GM12878 (cell line): ENCODE measurements around the gene ENDOU. TPM values are rescaled to one million over a fixed set of nuclear protein-coding genes. Genes with fewer than 3 reads are reported as not detected.

Experiments
- ATAC-seq: fragments of 200-7000 bp; cut with Tn5 transposase; 3 replicates; pipeline ENCODE4 v1.9.1; 2020; ENCODE audit warnings: mild to moderate bottlenecking, moderate library complexity
- BruUV-seq: library from RNA; stranded (reverse); fragments of 400-500 nt; replicated peaks from 2 replicates; lab custom pipeline; 2021; lab: Mats Ljungman, UMichigan
- CTCF ChIA-PET: fragments of 300-600 bp; sonication (Branson Sonifier 250); formaldehyde crosslinking; extraction: SDS; loops from one replicate; lab custom pipeline; 2021; ENCODE audit warnings: inconsistent platforms; lab: Yijun Ruan, JAX
- POLR2A ChIA-PET: fragments of 350-600 bp; formaldehyde crosslinking; extraction: SDS; loops from one replicate; lab custom pipeline; 2021; ENCODE audit warnings: inconsistent platforms; lab: Charles Lee
- RAD21 ChIA-PET: fragments of 300-600 bp; sonication (Branson Sonifier 250); formaldehyde crosslinking; loops from one replicate; lab custom pipeline; 2023; ENCODE audit warnings: antibody characterized with exemption; ENCODE audit not compliant: unreplicated experiment; lab: Charles Lee
- SMC1A ChIA-PET: fragments of 300-600 bp; sonication (Branson Sonifier 250); formaldehyde crosslinking; loops from one replicate; lab custom pipeline; 2023; ENCODE audit not compliant: unreplicated experiment, uncharacterized antibody; lab: Charles Lee
- DNase-seq: peaks from one replicate; pipeline ENCODE4 v3.0.0-alpha.2; 2011; ENCODE audit warnings: low read depth, low spot score
- FAIRE-seq: peaks from 3 replicates; lab custom pipeline; 2011; peaks lifted over from hg19 to GRCh38; lab: Jason Lieb, UNC
- H2AFZ ChIP-seq: 2 replicates; pipeline ENCODE4 v1.6.0; 2011; ENCODE audit warnings: low read depth, low read length, control low read depth; ENCODE audit not compliant: control insufficient read depth
- H3K27ac ChIP-seq: 2 replicates; pipeline ENCODE4 v1.5.1; 2011; ENCODE audit warnings: control low read depth; ENCODE audit not compliant: control insufficient read depth, insufficient read depth
- H3K27me3 ChIP-seq, 2 experiments: replicated peaks in 1 of 2; 2 replicates each; pipeline versions ENCODE4 v1.6.0 to v1.6.1; 2011; ENCODE audit warnings: low read length in 1 of 2; ENCODE audit not compliant: control insufficient read depth in 2 of 2, insufficient read depth in 2 of 2
- H3K36me3 ChIP-seq, 2 experiments: 2 replicates each; pipeline ENCODE4 v1.5.1; 2011; ENCODE audit warnings: low read length in 1 of 2; ENCODE audit not compliant: control insufficient read depth in 2 of 2, insufficient read depth in 2 of 2
- H3K4me1 ChIP-seq: 2 replicates; pipeline ENCODE4 v1.6.1; 2011; ENCODE audit warnings: mild to moderate bottlenecking, low read length, moderate library complexity, mixed read lengths; ENCODE audit not compliant: control insufficient read depth, insufficient read depth
- H3K4me2 ChIP-seq: 2 replicates; pipeline ENCODE4 v1.6.0; 2011; ENCODE audit warnings: control low read depth; ENCODE audit not compliant: control insufficient read depth, insufficient read depth
- H3K4me3 ChIP-seq: fragments of 200-600 bp; sonication (generic); 2 replicates; pipeline ENCODE4 v1.5.1; 2016
- H3K79me2 ChIP-seq: 2 replicates; pipeline ENCODE4 v1.6.0; 2011; ENCODE audit warnings: low read length; ENCODE audit not compliant: control insufficient read depth, insufficient read depth
- H3K9ac ChIP-seq: 2 replicates; pipeline ENCODE4 v1.8.0; 2011; ENCODE audit warnings: low read length, control low read depth, mixed read lengths; ENCODE audit not compliant: control insufficient read depth, insufficient read depth
- H3K9me3 ChIP-seq: replicated peaks from 3 replicates; pipeline ENCODE4 v1.5.1; 2011; ENCODE audit warnings: mild to moderate bottlenecking, low read length; ENCODE audit not compliant: control insufficient read depth, insufficient read depth
- H4K20me1 ChIP-seq: 2 replicates; pipeline ENCODE4 v1.6.0; 2011; ENCODE audit not compliant: control insufficient read depth, insufficient read depth
- CHD1 ChIP-seq: IDR thresholded peaks from 2 replicates; pipeline ENCODE4 v1.6.1; 2012; ENCODE audit warnings: low read depth, low read length, improper control_type of control experiment
- EGR1 ChIP-seq, 2 experiments: IDR thresholded peaks; 1 replicate in 1 of 2; 2 replicates in 1 of 2; pipeline ENCODE4 v1.6.1; 2011 to 2012; ENCODE audit warnings: low read depth in 2 of 2, low read length in 2 of 2, borderline replicate concordance in 1 of 2, mild to moderate bottlenecking in 1 of 2, moderate library complexity in 1 of 2
- IRF5 ChIP-seq: fragments of 450-650 bp; IDR thresholded peaks from 2 replicates; pipeline ENCODE4 v1.6.1; 2017; ENCODE audit warnings: borderline replicate concordance
- KAT2A ChIP-seq: conservative IDR thresholded peaks from 2 replicates; pipeline ENCODE4 v1.6.1; 2011; ENCODE audit warnings: low read depth, low read length; ENCODE audit not compliant: control insufficient read depth
- LARP7 ChIP-seq: fragments of 450-650 bp; IDR thresholded peaks from 2 replicates; pipeline ENCODE4 v1.6.1; 2017; ENCODE audit warnings: mild to moderate bottlenecking
- MTA2 ChIP-seq: fragments of 450-650 bp; IDR thresholded peaks from 2 replicates; pipeline ENCODE4 v1.6.1; 2016; ENCODE audit warnings: low read depth, mild to moderate bottlenecking, moderate library complexity
- MYC ChIP-seq: IDR thresholded peaks from 2 replicates; pipeline ENCODE4 v1.6.1; 2011; ENCODE audit warnings: mild to moderate bottlenecking, low read length, moderate library complexity, inconsistent platforms; ENCODE audit not compliant: insufficient read depth, insufficient replicate concordance, insufficient read length, severe bottlenecking
- NFIC ChIP-seq: IDR thresholded peaks from 2 replicates; pipeline ENCODE4 v1.6.1; 2012; ENCODE audit warnings: low read depth, mild to moderate bottlenecking, inconsistent platforms, low read length, moderate library complexity
- RAD21 ChIP-seq: IDR thresholded peaks from 2 replicates; pipeline ENCODE4 v1.6.1; 2011; ENCODE audit warnings: mild to moderate bottlenecking, low read depth, low read length, moderate library complexity; ENCODE audit not compliant: insufficient read depth
- SREBF2 ChIP-seq: IDR thresholded peaks from 2 replicates; pipeline ENCODE4 v1.6.1; 2012; ENCODE audit warnings: mild to moderate bottlenecking, low read length
- ZBTB33 ChIP-seq: fragments of 450-650 bp; IDR thresholded peaks from 2 replicates; pipeline ENCODE4 v1.6.1; 2017; ENCODE audit warnings: mild to moderate bottlenecking
- WGBS: methylation state at CpG from one replicate; pipeline ENCODE4 v1.1.6; 2016; ENCODE audit warnings: low lambda C conversion rate; ENCODE audit not compliant: insufficient replicate concordance, insufficient coverage; ENCODE audit errors: missing lambda C conversion rate; 5-methylcytosine and 5-hydroxymethylcytosine counted together
- in situ Hi-C: fragments of 300-500 bp; cut with MboI; formaldehyde crosslinking; loops from 9 replicates; pipeline ENCODE4 v1.14.3; 2018; ENCODE audit warnings: mixed read lengths
- intact Hi-C: fragments of 100-400 bp; cut with micrococcal nuclease; formaldehyde crosslinking; loops from one replicate; pipeline ENCODE4 v1.14.2; 2022; ENCODE audit not compliant: unreplicated experiment
- polyA plus RNA-seq, 11 experiments: library from polyadenylated mRNA; depleted of rRNA in 4 of 11; unstranded in 6 of 11; stranded (reverse) in 5 of 11; fragments of >200 nt; fragmentation: Nextera tagmentation in 4 of 11; fragmentation: Illumina TruSeq in 1 of 11; extraction: Ambion mirVana in 4 of 11; extraction: Trizol in 1 of 11; gene quantifications; 1 replicate in 1 of 11; 2 replicates in 10 of 11; pipeline versions ENCODE4 v1.2.1 to v1.2.3, GENCODE V29; 2011 to 2016; ENCODE audit warnings: inconsistent platforms in 2 of 11, missing spikeins in 2 of 11, low read depth in 1 of 11
- total RNA-seq, 4 experiments: library from RNA; depleted of rRNA in 3 of 4; stranded (reverse); fragments of >200 nt in 3 of 4; fragmentation: Illumina TruSeq in 1 of 4; extraction: Trizol in 1 of 4; gene quantifications; 2 replicates each; pipeline versions ENCODE4 v1.2.1 to v1.2.3, GENCODE V29; 2013 to 2021
- TF ChIP-seq, protein P1 (sequence below): IDR thresholded peaks from 2 replicates; pipeline ENCODE4 v1.6.1; 2012; ENCODE audit warnings: mild to moderate bottlenecking, low read depth, low read length
- TF ChIP-seq, protein P2 (sequence below): fragments of 450-650 bp; IDR thresholded peaks from 2 replicates; pipeline ENCODE4 v1.6.1; 2017; ENCODE audit warnings: mild to moderate bottlenecking, moderate library complexity

Gene ENDOU
- total and polyA plus RNA-seq, 10 of the 15 experiments (the other 5 are each of a cell fraction or from before 2014, with no cell fraction given), result 0.03 to 0.17 (median 0.10) TPM; not detected in 4

- H3K9me3 ChIP-seq, result no peaks in the 10 kb centered on the region
- H2AFZ ChIP-seq, result no peak overlapping the region
- no peak for ATAC-seq
- peaks cover 27% of the 10 kb centered on the region for H3K4me1 ChIP-seq
- H3K79me2 ChIP-seq, result no peaks in the 10 kb centered on the region
- intact Hi-C loops, result no loop called here
- no peak overlapping the region for H3K27ac ChIP-seq
- H3K4me2 ChIP-seq, result no peak overlapping the region
- 65% methylated on average over 10 of the region's 10 CpGs for whole genome bisulfite sequencing
- no peak for FAIRE-seq
- DNase-seq, result no peak
- POLR2A ChIA-PET, result no interaction called here
- H3K27me3 ChIP-seq, result no peaks in the 10 kb centered on the region
- no peak overlapping the region for H3K4me3 ChIP-seq
- no peak overlapping the region for H3K9ac ChIP-seq
- CTCF ChIA-PET, result interaction anchor here (14.5 kb wide), 1 partner anchor 6 kb away, joined by 507 read pairs; no protein-coding TSS in a partner anchor
- H4K20me1 ChIP-seq, result no peaks in the 10 kb centered on the region
- H3K36me3 ChIP-seq, result no peaks in the 10 kb centered on the region
- SMC1A ChIA-PET, result no interaction called here
- RAD21 ChIA-PET, result interaction anchor here (0.8 kb wide), 1 partner anchor 36 kb away, joined by 3 read pairs; no protein-coding TSS in a partner anchor
- BruUV-seq, result no TSS peak
- in situ Hi-C loops, result no loop called here
- TF ChIP-seq NFIC (no peak), MTA2 (no peak), CHD1 (no peak), SREBF2 (no peak), RAD21 (no peak), KAT2A (no peak), MYC (no peak), EGR1 (IDR thresholded peaks at IDR 0.05; ENCODE audit: borderline replicate concordance in 1 of 2, low read depth in 2 of 2, low read length in 2 of 2) (no peak), ZBTB33 (no peak), IRF5 (no peak), LARP7 (no peak)
- TF ChIP-seq, protein P1, sequence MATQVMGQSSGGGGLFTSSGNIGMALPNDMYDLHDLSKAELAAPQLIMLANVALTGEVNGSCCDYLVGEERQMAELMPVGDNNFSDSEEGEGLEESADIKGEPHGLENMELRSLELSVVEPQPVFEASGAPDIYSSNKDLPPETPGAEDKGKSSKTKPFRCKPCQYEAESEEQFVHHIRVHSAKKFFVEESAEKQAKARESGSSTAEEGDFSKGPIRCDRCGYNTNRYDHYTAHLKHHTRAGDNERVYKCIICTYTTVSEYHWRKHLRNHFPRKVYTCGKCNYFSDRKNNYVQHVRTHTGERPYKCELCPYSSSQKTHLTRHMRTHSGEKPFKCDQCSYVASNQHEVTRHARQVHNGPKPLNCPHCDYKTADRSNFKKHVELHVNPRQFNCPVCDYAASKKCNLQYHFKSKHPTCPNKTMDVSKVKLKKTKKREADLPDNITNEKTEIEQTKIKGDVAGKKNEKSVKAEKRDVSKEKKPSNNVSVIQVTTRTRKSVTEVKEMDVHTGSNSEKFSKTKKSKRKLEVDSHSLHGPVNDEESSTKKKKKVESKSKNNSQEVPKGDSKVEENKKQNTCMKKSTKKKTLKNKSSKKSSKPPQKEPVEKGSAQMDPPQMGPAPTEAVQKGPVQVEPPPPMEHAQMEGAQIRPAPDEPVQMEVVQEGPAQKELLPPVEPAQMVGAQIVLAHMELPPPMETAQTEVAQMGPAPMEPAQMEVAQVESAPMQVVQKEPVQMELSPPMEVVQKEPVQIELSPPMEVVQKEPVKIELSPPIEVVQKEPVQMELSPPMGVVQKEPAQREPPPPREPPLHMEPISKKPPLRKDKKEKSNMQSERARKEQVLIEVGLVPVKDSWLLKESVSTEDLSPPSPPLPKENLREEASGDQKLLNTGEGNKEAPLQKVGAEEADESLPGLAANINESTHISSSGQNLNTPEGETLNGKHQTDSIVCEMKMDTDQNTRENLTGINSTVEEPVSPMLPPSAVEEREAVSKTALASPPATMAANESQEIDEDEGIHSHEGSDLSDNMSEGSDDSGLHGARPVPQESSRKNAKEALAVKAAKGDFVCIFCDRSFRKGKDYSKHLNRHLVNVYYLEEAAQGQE, result no peak
- TF ChIP-seq, protein P2, sequence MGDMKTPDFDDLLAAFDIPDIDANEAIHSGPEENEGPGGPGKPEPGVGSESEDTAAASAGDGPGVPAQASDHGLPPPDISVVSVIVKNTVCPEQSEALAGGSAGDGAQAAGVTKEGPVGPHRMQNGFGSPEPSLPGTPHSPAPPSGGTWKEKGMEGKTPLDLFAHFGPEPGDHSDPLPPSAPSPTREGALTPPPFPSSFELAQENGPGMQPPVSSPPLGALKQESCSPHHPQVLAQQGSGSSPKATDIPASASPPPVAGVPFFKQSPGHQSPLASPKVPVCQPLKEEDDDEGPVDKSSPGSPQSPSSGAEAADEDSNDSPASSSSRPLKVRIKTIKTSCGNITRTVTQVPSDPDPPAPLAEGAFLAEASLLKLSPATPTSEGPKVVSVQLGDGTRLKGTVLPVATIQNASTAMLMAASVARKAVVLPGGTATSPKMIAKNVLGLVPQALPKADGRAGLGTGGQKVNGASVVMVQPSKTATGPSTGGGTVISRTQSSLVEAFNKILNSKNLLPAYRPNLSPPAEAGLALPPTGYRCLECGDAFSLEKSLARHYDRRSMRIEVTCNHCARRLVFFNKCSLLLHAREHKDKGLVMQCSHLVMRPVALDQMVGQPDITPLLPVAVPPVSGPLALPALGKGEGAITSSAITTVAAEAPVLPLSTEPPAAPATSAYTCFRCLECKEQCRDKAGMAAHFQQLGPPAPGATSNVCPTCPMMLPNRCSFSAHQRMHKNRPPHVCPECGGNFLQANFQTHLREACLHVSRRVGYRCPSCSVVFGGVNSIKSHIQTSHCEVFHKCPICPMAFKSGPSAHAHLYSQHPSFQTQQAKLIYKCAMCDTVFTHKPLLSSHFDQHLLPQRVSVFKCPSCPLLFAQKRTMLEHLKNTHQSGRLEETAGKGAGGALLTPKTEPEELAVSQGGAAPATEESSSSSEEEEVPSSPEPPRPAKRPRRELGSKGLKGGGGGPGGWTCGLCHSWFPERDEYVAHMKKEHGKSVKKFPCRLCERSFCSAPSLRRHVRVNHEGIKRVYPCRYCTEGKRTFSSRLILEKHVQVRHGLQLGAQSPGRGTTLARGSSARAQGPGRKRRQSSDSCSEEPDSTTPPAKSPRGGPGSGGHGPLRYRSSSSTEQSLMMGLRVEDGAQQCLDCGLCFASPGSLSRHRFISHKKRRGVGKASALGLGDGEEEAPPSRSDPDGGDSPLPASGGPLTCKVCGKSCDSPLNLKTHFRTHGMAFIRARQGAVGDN, result no peak
Measured at GRCh38 chr12:47750229-47750798, 25.0 kb upstream of the ENDOU start.
